ENCODE measurements around the gene ZNF324B.
A peak's percentile ranks its signal among the peaks of the same experiment; 100 is the strongest.

ZNF324B gene

GRCh38 chr19:58409010-58409790 lies 42.2 kb upstream of the ZNF324B start:
- TF ChIP-seq TCF12 (IDR thresholded peaks at IDR 0.05; ENCODE audit: low read depth) (no peak), MAX (IDR thresholded peaks at IDR 0.05) (peak; percentile 62), TEAD4 (IDR thresholded peaks at IDR 0.05) (0 out of 2 replicates have a peak, but pooled peaks have one; percentile 10), NFIC (IDR thresholded peaks at IDR 0.05) (no peak), FOXM1 (IDR thresholded peaks at IDR 0.05; ENCODE audit: borderline replicate concordance, low read depth) (no peak), ZBTB7A (IDR thresholded peaks at IDR 0.05; ENCODE audit: low read depth) (peak; percentile 61; the same call in 1 of the 2 replicates), CREB1 (IDR thresholded peaks at IDR 0.05; ENCODE audit: low read depth) (no peak)

GRCh38 chr19:58416604-58417003 lies 34.8 kb upstream of the ZNF324B start:
- TF ChIP-seq YY1 (IDR thresholded peaks at IDR 0.05; ENCODE audit: low read depth) (no peak), NFIC (IDR thresholded peaks at IDR 0.05) (no peak)

GRCh38 chr19:58417071-58417470 lies 34.4 kb upstream of the ZNF324B start:
- no peak for TF ChIP-seq TCF12 (IDR thresholded peaks at IDR 0.05; ENCODE audit: low read depth)
- no peak for TF ChIP-seq CREB1 (IDR thresholded peaks at IDR 0.05; ENCODE audit: low read depth)
- TF ChIP-seq ZBTB7A (IDR thresholded peaks at IDR 0.05; ENCODE audit: low read depth) = no peak
- no peak for TF ChIP-seq RAD21 (IDR thresholded peaks at IDR 0.05; ENCODE audit: low read depth)
- no peak for TF ChIP-seq USF1 (IDR thresholded peaks at IDR 0.05)
- no peak for TF ChIP-seq EP300 (IDR thresholded peaks at IDR 0.05; ENCODE audit: borderline replicate concordance)
- no peak for TF ChIP-seq MAX (IDR thresholded peaks at IDR 0.05)
- TF ChIP-seq TAF1 (IDR thresholded peaks at IDR 0.05; ENCODE audit: low read depth) = no peak
- TF ChIP-seq CEBPB (IDR thresholded peaks at IDR 0.05) = no peak
- no peak for TF ChIP-seq YY1 (IDR thresholded peaks at IDR 0.05; ENCODE audit: low read depth)
- TF ChIP-seq EGR1 (IDR thresholded peaks at IDR 0.05) = no peak
- no peak for TF ChIP-seq FOXM1 (IDR thresholded peaks at IDR 0.05; ENCODE audit: borderline replicate concordance, low read depth)
- TF ChIP-seq TEAD4 (IDR thresholded peaks at IDR 0.05) = no peak
- no peak for TF ChIP-seq REST (IDR thresholded peaks at IDR 0.05; ENCODE audit: low read depth)
- TF ChIP-seq NFIC (IDR thresholded peaks at IDR 0.05) = no peak

- TF ChIP-seq REST (IDR thresholded peaks at IDR 0.05; ENCODE audit: low read depth) (no peak), FOXM1 (IDR thresholded peaks at IDR 0.05; ENCODE audit: borderline replicate concordance, low read depth) (no peak), RAD21 (IDR thresholded peaks at IDR 0.05; ENCODE audit: low read depth) (no peak), EGR1 (IDR thresholded peaks at IDR 0.05) (no peak)
These were observed 22.8 kb upstream of the ZNF324B start for GRCh38 chr19:58428617-58429016.

- TF ChIP-seq TEAD4 (IDR thresholded peaks at IDR 0.05) = no peak
- no peak for TF ChIP-seq USF1 (IDR thresholded peaks at IDR 0.05)
- no peak for TF ChIP-seq EP300 (IDR thresholded peaks at IDR 0.05; ENCODE audit: borderline replicate concordance)
- TF ChIP-seq ZBTB7A (IDR thresholded peaks at IDR 0.05; ENCODE audit: low read depth) = no peak
- TF ChIP-seq CEBPB (IDR thresholded peaks at IDR 0.05) = no peak
- no peak for TF ChIP-seq FOXM1 (IDR thresholded peaks at IDR 0.05; ENCODE audit: borderline replicate concordance, low read depth)
- no peak for TF ChIP-seq YY1 (IDR thresholded peaks at IDR 0.05; ENCODE audit: low read depth)
- no peak for TF ChIP-seq TAF1 (IDR thresholded peaks at IDR 0.05; ENCODE audit: low read depth)
- TF ChIP-seq RAD21 (IDR thresholded peaks at IDR 0.05; ENCODE audit: low read depth) = no peak
- no peak for TF ChIP-seq EGR1 (IDR thresholded peaks at IDR 0.05)
These were observed 21.7 kb upstream of the ZNF324B start for GRCh38 chr19:58429745-58430144.

GRCh38 chr19:58434217-58434616 lies 17.2 kb upstream of the ZNF324B start:
- TF ChIP-seq TCF12 (IDR thresholded peaks at IDR 0.05; ENCODE audit: low read depth) (no peak), RAD21 (IDR thresholded peaks at IDR 0.05; ENCODE audit: low read depth) (no peak), EGR1 (IDR thresholded peaks at IDR 0.05) (no peak), EP300 (IDR thresholded peaks at IDR 0.05; ENCODE audit: borderline replicate concordance) (no peak), FOXM1 (IDR thresholded peaks at IDR 0.05; ENCODE audit: borderline replicate concordance, low read depth) (no peak), CREB1 (IDR thresholded peaks at IDR 0.05; ENCODE audit: low read depth) (no peak), TAF1 (IDR thresholded peaks at IDR 0.05; ENCODE audit: low read depth) (no peak), CEBPB (IDR thresholded peaks at IDR 0.05) (no peak), MAX (IDR thresholded peaks at IDR 0.05) (no peak), ZBTB7A (IDR thresholded peaks at IDR 0.05; ENCODE audit: low read depth) (no peak), YY1 (IDR thresholded peaks at IDR 0.05; ENCODE audit: low read depth) (no peak), USF1 (IDR thresholded peaks at IDR 0.05) (no peak), REST (IDR thresholded peaks at IDR 0.05; ENCODE audit: low read depth) (no peak), NFIC (IDR thresholded peaks at IDR 0.05) (no peak), TEAD4 (IDR thresholded peaks at IDR 0.05) (no peak)
